HG03354 (cell line): Measurements from ENCODE around the gene SNX20.
A peak's percentile ranks its signal among the peaks of the same experiment; 100 is the strongest.

ENCODE experiments used
- ATAC-seq: cut with Tn5 transposase; IDR thresholded peaks from one replicate; pipeline ENCODE4 v1.9.1; 2021; ENCODE audit warnings: mild to moderate bottlenecking; ENCODE audit not compliant: unreplicated experiment, poor library complexity, severe bottlenecking

The SNX20 gene

GRCh38 chr16:50666658-50667496 is 14.2 kb downstream of the SNX20 start:
- ATAC-seq = peak; percentile 89

GRCh38 chr16:50665128-50665878 is 15.8 kb downstream of the SNX20 start:
- ATAC-seq = peak; percentile 56

GRCh38 chr16:50664270-50664669 is 16.8 kb downstream of the SNX20 start:
- no peak for ATAC-seq

- no peak for ATAC-seq
These were observed 18.7 kb downstream of the SNX20 start for GRCh38 chr16:50662306-50662940.

GRCh38 chr16:50659806-50660205 is 21.3 kb downstream of the SNX20 start:
- no peak for ATAC-seq

- no peak for ATAC-seq
These were observed 23.9 kb downstream of the SNX20 start for GRCh38 chr16:50657241-50657640.

- no peak for ATAC-seq
These were observed 25.5 kb downstream of the SNX20 start for GRCh38 chr16:50655558-50656055.

GRCh38 chr16:50653633-50654519 is 27.2 kb downstream of the SNX20 start:
- ATAC-seq = no peak

GRCh38 chr16:50652836-50653425 is 28.2 kb downstream of the SNX20 start:
- no peak for ATAC-seq

GRCh38 chr16:50651835-50652438 is 29.2 kb downstream of the SNX20 start:
- ATAC-seq = no peak

GRCh38 chr16:50646345-50646744 is 34.8 kb downstream of the SNX20 start:
- ATAC-seq = no peak

- ATAC-seq = no peak
These were observed 35.4 kb downstream of the SNX20 start for GRCh38 chr16:50645563-50646220.

- ATAC-seq = no peak
These were observed 36.4 kb downstream of the SNX20 start for GRCh38 chr16:50644729-50645128.

GRCh38 chr16:50644245-50644644 is 36.9 kb downstream of the SNX20 start:
- no peak for ATAC-seq

- no peak for ATAC-seq
These were observed 37.9 kb downstream of the SNX20 start for GRCh38 chr16:50643192-50643591.

GRCh38 chr16:50642349-50642748 is 38.8 kb downstream of the SNX20 start:
- ATAC-seq = no peak

- ATAC-seq = no peak
These were observed 39.3 kb downstream of the SNX20 start for GRCh38 chr16:50641818-50642187.
